ENCODE results near the gene SMNDC1.

DNA sequence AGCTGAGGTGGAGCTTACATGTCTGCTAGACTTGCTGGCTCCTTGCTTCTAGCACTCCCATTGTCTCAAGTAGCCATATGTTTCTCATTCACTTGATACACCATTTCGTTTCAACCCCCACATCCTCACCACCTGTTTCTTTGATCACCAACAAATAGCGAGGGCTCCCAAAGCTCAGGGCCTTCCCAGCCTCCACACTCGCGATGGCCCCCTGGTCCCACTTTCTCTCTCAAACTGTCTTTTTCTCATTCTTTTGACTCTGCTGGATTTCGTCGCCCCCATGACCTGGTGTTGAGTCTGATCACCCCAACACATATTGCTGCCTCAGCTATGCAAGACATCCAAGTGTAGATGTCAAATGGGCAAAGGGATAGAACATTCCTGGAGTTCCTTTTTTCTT lies 26.0 kb upstream of the SMNDC1 start:
- TF ChIP-seq CTCF (IDR thresholded peaks at IDR 0.05; ENCODE audit: low read depth, low read length) (no peak), EZH2phosphoT487 (IDR thresholded peaks at IDR 0.05; ENCODE audit: low read depth) (no peak)

Data from OCI-LY3 (cell line).